ENCODE measurements around the gene INAFM2.

The INAFM2 gene

GRCh38 chr15:40302981-40303380, 20.5 kb upstream of the INAFM2 start:
- H3K4me3 ChIP-seq (replicated peaks; ENCODE audit: low read depth, low read length), result no peak overlapping the region
- DNase-seq (ENCODE audit: extremely low read depth, insufficient read length), result no peak
- no peaks in the 10 kb centered on the region for H3K27me3 ChIP-seq (replicated peaks; ENCODE audit: control insufficient read depth, insufficient read depth, low read length)
- TF ChIP-seq CTCF (IDR thresholded peaks at IDR 0.05; ENCODE audit: insufficient read depth, low read length, poor library complexity, severe bottlenecking), result no peak
- no peaks in the 10 kb centered on the region; the same call in none of the 2 replicates for H3K36me3 ChIP-seq (ENCODE audit: control insufficient read depth, insufficient read depth, low read length)

GRCh38 chr15:40303576-40303975, 19.9 kb upstream of the INAFM2 start:
- DNase-seq (ENCODE audit: extremely low read depth, insufficient read length), result no peak
- Histone ChIP-seq H3K27me3 (replicated peaks; ENCODE audit: control insufficient read depth, insufficient read depth, low read length) (no peaks in the 10 kb centered on the region), H3K4me3 (replicated peaks; ENCODE audit: low read depth, low read length) (no peak overlapping the region), H3K36me3 (ENCODE audit: control insufficient read depth, insufficient read depth, low read length) (no peaks in the 10 kb centered on the region; the same call in none of the 2 replicates)
- no peak for TF ChIP-seq CTCF (IDR thresholded peaks at IDR 0.05; ENCODE audit: insufficient read depth, low read length, poor library complexity, severe bottlenecking)

GRCh38 chr15:40305281-40305680, 18.2 kb upstream of the INAFM2 start:
- Histone ChIP-seq H3K27me3 (replicated peaks; ENCODE audit: control insufficient read depth, insufficient read depth, low read length) (no peaks in the 10 kb centered on the region), H3K36me3 (ENCODE audit: control insufficient read depth, insufficient read depth, low read length) (no peaks in the 10 kb centered on the region; the same call in 1 of the 2 replicates), H3K4me3 (replicated peaks; ENCODE audit: low read depth, low read length) (no peak overlapping the region)
- DNase-seq (ENCODE audit: extremely low read depth, insufficient read length), result no peak
- no peak for TF ChIP-seq CTCF (IDR thresholded peaks at IDR 0.05; ENCODE audit: insufficient read depth, low read length, poor library complexity, severe bottlenecking)

GRCh38 chr15:40306371-40306770, 17.1 kb upstream of the INAFM2 start:
- no peak for TF ChIP-seq CTCF (IDR thresholded peaks at IDR 0.05; ENCODE audit: insufficient read depth, low read length, poor library complexity, severe bottlenecking)
- Histone ChIP-seq H3K27me3 (replicated peaks; ENCODE audit: control insufficient read depth, insufficient read depth, low read length) (no peaks in the 10 kb centered on the region), H3K36me3 (ENCODE audit: control insufficient read depth, insufficient read depth, low read length) (no peaks in the 10 kb centered on the region; the same call in 1 of the 2 replicates), H3K4me3 (replicated peaks; ENCODE audit: low read depth, low read length) (no peak overlapping the region; the same call in 1 of the 2 replicates)
- no peak for DNase-seq (ENCODE audit: extremely low read depth, insufficient read length)

- TF ChIP-seq CTCF (IDR thresholded peaks at IDR 0.05; ENCODE audit: insufficient read depth, low read length, poor library complexity, severe bottlenecking), result no peak
- DNase-seq (ENCODE audit: extremely low read depth, insufficient read length), result no peak
- H3K36me3 ChIP-seq (ENCODE audit: control insufficient read depth, insufficient read depth, low read length), result no peaks in the 10 kb centered on the region; the same call in 1 of the 2 replicates
- no peaks in the 10 kb centered on the region for H3K27me3 ChIP-seq (replicated peaks; ENCODE audit: control insufficient read depth, insufficient read depth, low read length)
- H3K4me3 ChIP-seq (replicated peaks; ENCODE audit: low read depth, low read length), result peak overlapping the region; percentile 71
Observed at GRCh38 chr15:40306908-40307307, 16.6 kb upstream of the INAFM2 start.
